PC-9 (cell line): ENCODE data around the gene ATL2. TPM values are rescaled to one million over a fixed set of nuclear protein-coding genes. Genes with fewer than 3 reads are reported as not detected.
"Not testable (repeated sequence)": the region's sequence is repeated elsewhere in the genome, so short reads cannot be mapped to it uniquely, and the experiment has no call there.

Experiments
- BruUV-seq: library from RNA; stranded (reverse); fragments of 400-500 nt; replicated peaks from 2 replicates; lab custom pipeline; 2021; lab: Mats Ljungman, UMichigan
- CTCF ChIA-PET: fragments of 300-600 bp; sonication (Branson Sonifier 250); formaldehyde crosslinking; loops from one replicate; lab custom pipeline; 2022; ENCODE audit warnings: antibody characterized with exemption; lab: Charles Lee
- POLR2A ChIA-PET: fragments of 300-600 bp; sonication (Branson Sonifier 250); formaldehyde crosslinking; loops from one replicate; lab custom pipeline; 2022; ENCODE audit warnings: antibody characterized with exemption; ENCODE audit not compliant: unreplicated experiment; lab: Charles Lee
- DNase-seq, 2 experiments: peaks; one replicate each; pipeline versions ENCODE4 v3.0.0 to v3.0.0-alpha.2; 2015 to 2022; ENCODE audit warnings: mixed read lengths in 1 of 2
- H2AFZ ChIP-seq: fragments of 200-600 bp; sonication (generic); 2 replicates; pipeline ENCODE4 v1.8.1; 2017; ENCODE audit warnings: antibody characterized with exemption
- H3F3A ChIP-seq: fragments of 200-600 bp; sonication (generic); 2 replicates; pipeline ENCODE4 v1.8.1; 2017; ENCODE audit warnings: antibody characterized with exemption, mild to moderate bottlenecking, low read depth; ENCODE audit not compliant: insufficient read depth
- H3K27ac ChIP-seq: fragments of 200-600 bp; sonication (generic); 2 replicates; pipeline ENCODE4 v1.6.1; 2016; ENCODE audit warnings: mixed run types
- H3K27me3 ChIP-seq: fragments of 200-600 bp; sonication (generic); 2 replicates; pipeline ENCODE4 v1.6.1; 2016; ENCODE audit warnings: low read depth, mixed run types; ENCODE audit not compliant: insufficient read depth
- H3K36me3 ChIP-seq: fragments of 200-600 bp; sonication (generic); 2 replicates; pipeline ENCODE4 v1.6.1; 2016; ENCODE audit warnings: low read depth, mixed run types
- H3K4me1 ChIP-seq: fragments of 200-600 bp; sonication (generic); replicated peaks from 2 replicates; pipeline ENCODE4 v1.6.1; 2016; ENCODE audit warnings: mixed run types; ENCODE audit not compliant: insufficient read depth
- H3K4me2 ChIP-seq: fragments of 200-600 bp; sonication (generic); 2 replicates; pipeline ENCODE4 v1.6.1; 2017; ENCODE audit warnings: mixed run types
- H3K4me3 ChIP-seq: fragments of 200-600 bp; sonication (generic); 2 replicates; pipeline ENCODE4 v1.6.1; 2016; ENCODE audit warnings: mixed run types
- H3K79me2 ChIP-seq: fragments of 200-600 bp; sonication (generic); 2 replicates; pipeline ENCODE4 v1.6.1; 2017; ENCODE audit warnings: low read depth, mixed run types
- H3K9me2 ChIP-seq: fragments of 200-600 bp; sonication (generic); 2 replicates; pipeline ENCODE4 v1.8.1; 2017; ENCODE audit warnings: mild to moderate bottlenecking; ENCODE audit not compliant: insufficient read depth
- H3K9me3 ChIP-seq: fragments of 200-600 bp; sonication (generic); 2 replicates; pipeline ENCODE4 v1.8.1; 2016; ENCODE audit warnings: low read depth; ENCODE audit not compliant: insufficient read depth
- H4K20me1 ChIP-seq: fragments of 200-600 bp; sonication (generic); 2 replicates; pipeline ENCODE4 v1.8.1; 2017; ENCODE audit not compliant: insufficient read depth
- CTCF ChIP-seq: fragments of 200-600 bp; sonication (generic); conservative IDR thresholded peaks from 2 replicates; pipeline ENCODE4 v1.6.1; 2017; ENCODE audit warnings: mixed run types, antibody characterized with exemption, mild to moderate bottlenecking, moderate library complexity
- EZH2 ChIP-seq: fragments of 200-600 bp; sonication (generic); IDR thresholded peaks from 2 replicates; pipeline ENCODE4 v1.8.0; 2017; ENCODE audit warnings: antibody characterized with exemption, low read depth
- intact Hi-C: fragments of 100-400 bp; cut with micrococcal nuclease; formaldehyde crosslinking; loops from one replicate; pipeline ENCODE4 v1.10.0; 2022; ENCODE audit not compliant: unreplicated experiment
- total RNA-seq: library from RNA; stranded (reverse); gene quantifications from 2 replicates; pipeline ENCODE4 v1.2.3, GENCODE V29; 2021

ATL2 gene
- total RNA-seq, 1 experiment from 2014 or later, result 66.4 TPM

- CTCF ChIA-PET, result no interaction called here
- no peak overlapping the region for H3K4me2 ChIP-seq
- H3K79me2 ChIP-seq, result no peaks in the 10 kb centered on the region
- H4K20me1 ChIP-seq, result no peaks in the 10 kb centered on the region
- H3K36me3 ChIP-seq, result no peaks in the 10 kb centered on the region
- no peak for TF ChIP-seq EZH2
- no peak overlapping the region for H3K27ac ChIP-seq
- intact Hi-C loops, result loop anchor here (10.0 kb wide), 1 partner anchor 384 kb away; no protein-coding TSS in a partner anchor
- BruUV-seq, result no TSS peak
- H2AFZ ChIP-seq, result no peak overlapping the region
- H3K27me3 ChIP-seq, result no peaks in the 10 kb centered on the region
- no peak overlapping the region for H3K4me3 ChIP-seq
- POLR2A ChIA-PET, result no interaction called here
- no peaks in the 10 kb centered on the region for H3K9me3 ChIP-seq
- no peak for DNase-seq
- H3K4me1 ChIP-seq, result peaks cover 1% of the 10 kb centered on the region; the same call in 1 of the 2 replicates
- no peaks in the 10 kb centered on the region for H3K9me2 ChIP-seq
- no peaks in the 10 kb centered on the region for H3F3A ChIP-seq
These were observed 97.9 kb downstream of the ATL2 start for GRCh38 chr2:38279201-38279600.

- H3K27ac ChIP-seq, H4K20me1 ChIP-seq, H3K4me2 ChIP-seq, POLR2A ChIA-PET, CTCF ChIA-PET, BruUV-seq, H2AFZ ChIP-seq, H3F3A ChIP-seq, H3K36me3 ChIP-seq, H3K9me2 ChIP-seq, H3K27me3 ChIP-seq, DNase-seq, H3K79me2 ChIP-seq, H3K4me1 ChIP-seq, H3K9me3 ChIP-seq, H3K4me3 ChIP-seq: not testable (repeated sequence)
- intact Hi-C loops, result loop anchor here (10.0 kb wide), 1 partner anchor 383 kb away; no protein-coding TSS in a partner anchor
These were observed 99.0 kb downstream of the ATL2 start for GRCh38 chr2:38278117-38278438.

GRCh38 chr2:38277245-38278116, 99.6 kb downstream of the ATL2 start:
- H3K9me2 ChIP-seq, result no peaks in the 10 kb centered on the region
- H3K27me3 ChIP-seq, result no peaks in the 10 kb centered on the region
- no peak overlapping the region for H2AFZ ChIP-seq
- H4K20me1 ChIP-seq, result no peaks in the 10 kb centered on the region
- no peak for DNase-seq
- no peaks in the 10 kb centered on the region for H3K36me3 ChIP-seq
- peaks cover 4% of the 10 kb centered on the region; the same call in 1 of the 2 replicates for H3K4me1 ChIP-seq
- no peaks in the 10 kb centered on the region for H3K9me3 ChIP-seq
- H3K79me2 ChIP-seq, result no peaks in the 10 kb centered on the region
- intact Hi-C loops, result loop anchor here (10.0 kb wide), 1 partner anchor 383 kb away; no protein-coding TSS in a partner anchor
- no TSS peak for BruUV-seq
- no peak overlapping the region for H3K27ac ChIP-seq
- H3K4me3 ChIP-seq, result no peak overlapping the region
- CTCF ChIA-PET, result no interaction called here
- TF ChIP-seq CTCF, result no peak
- no peak for TF ChIP-seq EZH2
- H3F3A ChIP-seq, result peaks cover 7% of the 10 kb centered on the region; the same call in 1 of the 2 replicates
- POLR2A ChIA-PET, result no interaction called here
- no peak overlapping the region for H3K4me2 ChIP-seq
